Duodenal mucosa (tissue), 2 donors: ENCODE measurements around the gene HDAC1.

Experiments used
- H3K27ac ChIP-seq: one replicate; pipeline ENCODE4 v1.7.0; 2013; ENCODE audit warnings: low read depth, low read length
- H3K27me3 ChIP-seq, 2 donors: one replicate each; pipeline ENCODE4 v1.7.0; 2013; ENCODE audit warnings: low read length in 2 of 2, control low read depth in 1 of 2; ENCODE audit not compliant: insufficient read depth in 2 of 2, control insufficient read depth in 1 of 2
- H3K36me3 ChIP-seq, 2 donors: one replicate each; pipeline ENCODE4 v1.7.0; 2013; ENCODE audit warnings: low read length in 2 of 2, control low read depth in 1 of 2; ENCODE audit not compliant: insufficient read depth in 2 of 2, control insufficient read depth in 1 of 2
- H3K4me1 ChIP-seq, 2 donors: one replicate each; pipeline ENCODE4 v1.7.0; 2013; ENCODE audit warnings: low read length in 2 of 2, control low read depth in 1 of 2; ENCODE audit not compliant: insufficient read depth in 2 of 2, control insufficient read depth in 1 of 2
- H3K4me3 ChIP-seq, 2 donors: one replicate each; pipeline ENCODE4 v1.7.0; 2013; ENCODE audit warnings: low read length in 2 of 2, low read depth in 1 of 2
- H3K9ac ChIP-seq, 2 donors: one replicate each; pipeline ENCODE4 v1.7.0; 2013; ENCODE audit warnings: low read length in 2 of 2, low read depth in 1 of 2
- H3K9me3 ChIP-seq, 2 donors: one replicate each; pipeline ENCODE4 v1.7.0; 2013; ENCODE audit warnings: low read length in 2 of 2, control low read depth in 1 of 2; ENCODE audit not compliant: control insufficient read depth in 1 of 2

HDAC1 gene

GRCh38 chr1:32336591-32336932, 44.7 kb downstream of the HDAC1 start:
- Histone ChIP-seq H3K9ac (peak overlapping the region in 1 of 2 donors; percentile 28), H3K4me1 (peaks cover 40 to 46% of the 10 kb centered on the region in 2 donors), H3K27ac (no peak overlapping the region)

DNA sequence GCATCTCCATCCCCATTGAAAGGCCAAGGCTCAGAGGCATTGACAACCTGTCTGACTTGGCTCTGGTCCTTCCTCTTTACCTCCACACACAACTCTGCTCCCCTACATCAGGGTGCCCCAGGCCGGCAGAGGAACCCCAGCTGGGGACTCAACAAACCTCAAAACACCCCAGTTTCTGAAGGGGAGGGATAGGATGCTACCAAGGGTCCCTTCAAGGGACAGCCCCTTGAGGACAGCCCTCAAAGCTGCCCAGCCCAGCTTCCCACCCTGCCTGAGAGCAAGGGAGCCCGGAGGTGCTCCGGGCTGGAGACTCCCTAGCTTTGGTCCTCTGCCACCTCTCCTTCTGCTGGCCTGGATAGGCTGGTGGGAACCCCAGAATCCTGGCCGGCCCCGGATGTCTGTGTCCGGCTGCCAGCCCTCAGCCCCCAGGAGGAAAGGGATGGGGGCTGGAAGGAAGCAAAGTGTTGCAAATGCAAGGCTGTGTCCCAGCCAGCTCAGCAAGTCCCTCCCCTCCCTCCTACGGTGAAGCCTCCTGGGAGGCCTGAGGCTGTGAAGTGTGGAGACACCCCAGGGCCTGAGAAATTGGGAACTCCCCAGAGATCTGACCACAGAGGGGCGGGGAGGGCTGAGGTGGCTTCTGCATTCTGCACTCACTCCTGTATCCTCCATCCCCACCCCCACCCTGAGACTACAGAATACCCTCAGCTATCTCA, 45.2 kb downstream of the HDAC1 start:
- no peaks in the 10 kb centered on the region for H3K27me3 ChIP-seq
- peaks cover 45% of the 10 kb centered on the region in 2 donors for H3K4me1 ChIP-seq
- H3K9me3 ChIP-seq: no peaks in the 10 kb centered on the region
- peaks cover under 1 to 11% of the 10 kb centered on the region in 2 donors for H3K36me3 ChIP-seq
- H3K27ac ChIP-seq: no peak overlapping the region
- no peak overlapping the region for H3K9ac ChIP-seq
- no peak overlapping the region for H3K4me3 ChIP-seq

More at GRCh38 chr1:32336591-32336932, 44.7 kb downstream of the HDAC1 start:
- Histone ChIP-seq H3K36me3 (peaks cover 6 to 17% of the 10 kb centered on the region in 2 donors), H3K27me3 (no peaks in the 10 kb centered on the region), H3K4me3 (peak overlapping the region; percentile 16 to 40), H3K9me3 (no peaks in the 10 kb centered on the region)

GRCh38 chr1:32337855-32338636, 46.2 kb downstream of the HDAC1 start:
- Histone ChIP-seq H3K9me3 (no peaks in the 10 kb centered on the region), H3K4me1 (peaks cover 40 to 41% of the 10 kb centered on the region in 2 donors), H3K36me3 (peaks cover 0 to 3% of the 10 kb centered on the region in 2 donors), H3K27me3 (no peaks in the 10 kb centered on the region), H3K4me3 (no peak overlapping the region), H3K27ac (no peak overlapping the region), H3K9ac (no peak overlapping the region)

GRCh38 chr1:32338637-32339145, 46.8 kb downstream of the HDAC1 start:
- Histone ChIP-seq H3K27ac (no peak overlapping the region), H3K36me3 (peaks cover 0 to 3% of the 10 kb centered on the region in 2 donors), H3K9ac (no peak overlapping the region), H3K4me1 (peaks cover 38 to 40% of the 10 kb centered on the region in 2 donors), H3K4me3 (no peak overlapping the region), H3K27me3 (no peaks in the 10 kb centered on the region), H3K9me3 (no peaks in the 10 kb centered on the region)

DNA sequence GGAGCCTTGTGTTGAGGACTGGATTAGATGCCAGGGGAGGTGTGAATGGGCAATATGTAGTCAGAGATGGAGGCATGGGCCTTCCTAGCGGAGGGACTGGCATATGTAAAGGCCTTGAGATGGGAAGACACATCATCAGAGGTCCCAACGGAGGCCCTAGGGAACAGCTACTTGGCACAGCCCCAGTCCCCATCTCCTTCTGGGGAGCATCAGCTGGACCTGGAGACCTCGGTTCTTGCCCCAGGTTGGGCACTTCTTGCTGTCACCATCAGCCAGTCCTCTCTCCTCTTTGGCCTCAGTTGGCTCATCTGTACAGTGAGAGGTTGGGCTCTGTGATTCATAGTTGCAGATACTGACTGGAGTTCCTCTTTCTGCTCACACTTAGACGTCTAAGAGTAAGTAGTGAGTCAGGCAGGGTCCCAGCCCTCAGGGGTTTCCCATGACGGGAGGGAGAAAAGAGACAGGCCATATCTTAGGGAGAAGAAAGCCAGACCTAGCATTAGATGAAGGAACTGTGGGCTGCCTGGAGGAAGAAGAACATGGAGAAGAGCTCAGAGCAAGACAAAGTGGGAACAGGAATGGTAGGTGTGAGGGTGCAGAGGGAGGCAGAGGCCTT, 47.6 kb downstream of the HDAC1 start:
- no peak overlapping the region for H3K27ac ChIP-seq
- H3K27me3 ChIP-seq: no peaks in the 10 kb centered on the region
- peaks cover 30 to 36% of the 10 kb centered on the region in 2 donors for H3K4me1 ChIP-seq
- no peak overlapping the region for H3K4me3 ChIP-seq
- no peak overlapping the region for H3K9ac ChIP-seq
- H3K9me3 ChIP-seq: no peaks in the 10 kb centered on the region
- no peaks in the 10 kb centered on the region for H3K36me3 ChIP-seq

DNA sequence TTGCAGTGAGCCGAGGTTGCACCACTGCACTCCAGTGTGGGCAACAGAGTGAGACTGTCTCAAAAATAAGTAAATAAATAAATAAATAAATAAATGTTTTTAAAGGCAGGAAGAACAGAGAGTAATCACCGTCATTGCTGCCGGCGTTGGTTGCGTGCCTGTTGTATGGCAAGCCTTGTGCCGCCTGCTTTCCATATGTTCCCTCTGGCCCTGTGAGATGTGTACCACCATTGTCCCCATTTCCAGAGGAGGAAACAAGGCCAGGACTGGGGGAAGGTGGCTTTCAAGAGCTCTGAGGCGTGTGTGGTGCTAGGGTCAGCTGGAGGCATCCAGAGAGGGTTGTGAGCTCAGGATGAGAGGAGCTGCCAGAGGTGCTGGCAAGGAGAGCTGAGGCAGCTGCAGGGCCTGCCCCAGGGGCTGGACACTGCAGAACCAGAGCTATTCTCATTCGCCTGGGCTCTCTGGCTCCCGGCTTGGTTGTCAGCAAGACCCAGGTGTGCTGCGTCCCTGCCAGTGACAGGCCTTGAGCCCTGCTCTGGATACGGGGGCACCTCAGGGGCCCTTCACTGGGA, 49.4 kb downstream of the HDAC1 start:
- H3K27me3 ChIP-seq: no peaks in the 10 kb centered on the region
- no peak overlapping the region for H3K4me3 ChIP-seq
- no peak overlapping the region for H3K9ac ChIP-seq
- H3K9me3 ChIP-seq: no peaks in the 10 kb centered on the region
- H3K4me1 ChIP-seq: peaks cover 33 to 37% of the 10 kb centered on the region in 2 donors
- no peaks in the 10 kb centered on the region for H3K36me3 ChIP-seq
- no peak overlapping the region for H3K27ac ChIP-seq

DNA sequence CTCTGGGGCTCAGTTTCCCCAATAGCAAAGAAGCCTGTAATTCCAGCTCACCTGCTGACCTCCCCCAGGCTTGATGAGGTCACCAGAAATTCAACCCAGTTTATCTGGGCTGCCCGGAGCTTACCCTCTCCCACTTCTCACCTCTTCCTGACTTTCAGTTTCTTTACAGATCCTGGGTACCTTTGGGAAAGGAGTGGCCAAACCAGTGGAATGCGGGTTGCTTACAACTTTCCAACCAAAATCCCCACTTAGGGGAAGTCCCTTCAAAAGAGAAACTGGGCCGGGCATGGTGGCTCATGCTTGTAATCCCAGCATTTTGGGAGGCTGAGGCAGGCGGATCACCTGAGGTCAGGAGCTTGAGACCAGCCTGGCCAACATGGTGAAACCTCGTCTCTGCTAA, 50.1 kb downstream of the HDAC1 start:
- H3K27ac ChIP-seq: no peak overlapping the region
- no peaks in the 10 kb centered on the region for H3K27me3 ChIP-seq
- no peak overlapping the region for H3K4me3 ChIP-seq
- H3K4me1 ChIP-seq: peaks cover 30 to 34% of the 10 kb centered on the region in 2 donors
- H3K9me3 ChIP-seq: no peaks in the 10 kb centered on the region
- H3K9ac ChIP-seq: no peak overlapping the region
- H3K36me3 ChIP-seq: no peaks in the 10 kb centered on the region

DNA sequence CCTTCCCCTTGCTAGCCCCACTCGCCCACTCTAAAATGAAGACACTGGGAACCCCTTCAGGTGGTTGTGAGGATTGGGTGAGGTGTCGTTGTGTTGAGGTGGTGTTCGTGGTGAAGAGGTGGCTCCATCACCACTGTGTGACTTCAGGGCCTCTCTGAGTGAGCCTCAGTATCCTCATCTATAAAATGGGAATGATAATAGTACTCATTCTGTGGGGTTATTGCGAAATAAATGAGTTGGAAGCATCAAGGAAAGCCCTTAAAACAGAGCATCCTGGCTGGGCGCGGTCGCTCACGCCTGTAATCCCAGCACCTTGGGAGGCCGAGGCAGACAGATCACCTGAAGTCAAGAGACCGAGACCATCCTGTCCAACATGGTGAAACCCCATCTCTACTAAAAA, 50.8 kb downstream of the HDAC1 start:
- Histone ChIP-seq H3K27ac (no peak overlapping the region), H3K4me3 (no peak overlapping the region), H3K9me3 (no peaks in the 10 kb centered on the region), H3K4me1 (peaks cover 24 to 27% of the 10 kb centered on the region in 2 donors), H3K36me3 (no peaks in the 10 kb centered on the region), H3K9ac (no peak overlapping the region), H3K27me3 (no peaks in the 10 kb centered on the region)

DNA sequence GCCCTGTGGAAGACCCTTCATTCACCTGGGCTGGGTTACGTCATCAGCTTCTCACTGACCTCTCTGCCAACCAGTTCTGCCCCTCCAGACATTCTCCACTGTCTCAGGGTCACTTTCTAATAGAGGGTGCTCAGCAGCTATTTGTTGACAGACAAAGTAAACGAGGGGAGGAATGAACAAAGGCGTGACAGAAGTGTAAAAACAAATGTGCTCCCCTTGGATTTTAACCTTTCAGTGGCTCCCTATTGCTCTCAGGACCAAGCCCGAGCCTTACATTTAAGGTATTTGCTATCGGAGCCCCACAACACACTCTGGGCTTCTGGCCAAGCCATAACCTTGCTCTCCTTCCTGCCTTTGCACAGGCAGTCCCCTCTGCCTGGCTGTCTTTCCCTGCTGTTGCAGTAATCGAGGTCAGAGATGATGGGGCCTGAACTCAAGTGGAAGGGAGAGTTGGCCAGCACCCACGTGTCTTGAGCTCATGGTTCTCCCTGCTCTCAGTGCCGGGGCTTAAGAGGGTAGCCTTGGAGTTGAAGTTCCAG, 53.5 kb downstream of the HDAC1 start:
- H3K9me3 ChIP-seq: no peaks in the 10 kb centered on the region
- H3K4me1 ChIP-seq: peaks cover 24 to 28% of the 10 kb centered on the region in 2 donors
- no peaks in the 10 kb centered on the region for H3K36me3 ChIP-seq
- H3K4me3 ChIP-seq: no peak overlapping the region
- H3K27ac ChIP-seq: no peak overlapping the region
- H3K27me3 ChIP-seq: no peaks in the 10 kb centered on the region
- H3K9ac ChIP-seq: no peak overlapping the region
